ACHN (cell line): ENCODE measurements around the gene BMERB1.
A peak's percentile ranks its signal among the peaks of the same experiment; 100 is the strongest.

ENCODE experiments used
- DNase-seq: peaks from one replicate; pipeline ENCODE4 v3.0.0-alpha.2; 2015
- in situ Hi-C: cut with HindIII; loops from 2 replicates; pipeline ENCODE4 v1.10.0; 2017; ENCODE audit warnings: low sequenced_read_pairs, low pct_ligation_motif_present, low pct_unique_long_range_greater_than_20kb

BMERB1 gene

GRCh38 chr16:15609286-15609649, 174.9 kb downstream of the BMERB1 start:
- in situ Hi-C loops: no loop called here
- DNase-seq: no peak

GRCh38 chr16:15610369-15610871, 176.0 kb downstream of the BMERB1 start:
- in situ Hi-C loops: no loop called here

GRCh38 chr16:15611610-15612009, 177.2 kb downstream of the BMERB1 start:
- no peak for DNase-seq
- in situ Hi-C loops: no loop called here

More at GRCh38 chr16:15610369-15610871, 176.0 kb downstream of the BMERB1 start:
- no peak for DNase-seq

- in situ Hi-C loops: no loop called here
- no peak for DNase-seq
Observed at GRCh38 chr16:15613676-15614075, 179.3 kb downstream of the BMERB1 start.

- in situ Hi-C loops: no loop called here
Observed at GRCh38 chr16:15616012-15616411, 181.6 kb downstream of the BMERB1 start.

GRCh38 chr16:15616475-15617165, 182.2 kb downstream of the BMERB1 start:
- no peak for DNase-seq
- in situ Hi-C loops: no loop called here

More at GRCh38 chr16:15616012-15616411, 181.6 kb downstream of the BMERB1 start:
- DNase-seq: no peak

- in situ Hi-C loops: no loop called here
Observed at GRCh38 chr16:15617901-15618300, 183.5 kb downstream of the BMERB1 start.

GRCh38 chr16:15618392-15618791, 184.0 kb downstream of the BMERB1 start:
- peak; percentile 32 for DNase-seq
- in situ Hi-C loops: no loop called here

More at GRCh38 chr16:15617901-15618300, 183.5 kb downstream of the BMERB1 start:
- DNase-seq: no peak

- in situ Hi-C loops: no loop called here
- no peak for DNase-seq
Observed at GRCh38 chr16:15620611-15621195, 186.3 kb downstream of the BMERB1 start.

GRCh38 chr16:15621456-15621855, 187.1 kb downstream of the BMERB1 start:
- in situ Hi-C loops: no loop called here
- no peak for DNase-seq

- no peak for DNase-seq
- in situ Hi-C loops: no loop called here
Observed at GRCh38 chr16:15621889-15622288, 187.5 kb downstream of the BMERB1 start.

- no peak for DNase-seq
- in situ Hi-C loops: no loop called here
Observed at GRCh38 chr16:15631730-15632409, 197.5 kb downstream of the BMERB1 start.

- in situ Hi-C loops: no loop called here
- no peak for DNase-seq
Observed at GRCh38 chr16:15635926-15636325, 201.5 kb downstream of the BMERB1 start.

GRCh38 chr16:15636392-15636873, 202.0 kb downstream of the BMERB1 start:
- in situ Hi-C loops: no loop called here

More at GRCh38 chr16:15636392-15636873, 202.0 kb downstream of the BMERB1 start:
- no peak for DNase-seq
